Loucy (cell line): ENCODE results near the gene STK32C.

Source experiments
- H2AFZ ChIP-seq: fragments of 200-600 bp; sonication (generic); 2 replicates; pipeline ENCODE4 v1.6.0; 2016; ENCODE audit warnings: antibody characterized with exemption, mild to moderate bottlenecking, low read length, moderate library complexity
- H3F3A ChIP-seq: fragments of 200-600 bp; 2 replicates; pipeline ENCODE4 v1.6.0; 2016; ENCODE audit warnings: antibody characterized with exemption, low read depth, mild to moderate bottlenecking
- H3K27me3 ChIP-seq: fragments of 200-600 bp; sonication (generic); 2 replicates; pipeline ENCODE4 v1.6.1; 2014; ENCODE audit warnings: low read length, mild to moderate bottlenecking; ENCODE audit not compliant: insufficient read depth, poor library complexity, severe bottlenecking
- H3K36me3 ChIP-seq: fragments of 200-600 bp; sonication (generic); 2 replicates; pipeline ENCODE4 v1.6.1; 2016; ENCODE audit warnings: low read length; ENCODE audit not compliant: insufficient read depth
- H3K4me1 ChIP-seq: fragments of 200-600 bp; sonication (generic); 2 replicates; pipeline ENCODE4 v1.5.1; 2014; ENCODE audit warnings: low read length, mild to moderate bottlenecking; ENCODE audit not compliant: insufficient read depth, poor library complexity, severe bottlenecking
- H3K4me2 ChIP-seq: fragments of 200-600 bp; sonication (generic); 2 replicates; pipeline ENCODE4 v1.6.0; 2014; ENCODE audit warnings: antibody characterized with exemption, low read length, low read depth, mild to moderate bottlenecking; ENCODE audit not compliant: poor library complexity, severe bottlenecking
- H3K4me3 ChIP-seq: fragments of 200-600 bp; sonication (generic); 2 replicates; pipeline ENCODE4 v1.5.1; 2014; ENCODE audit warnings: low read length, mild to moderate bottlenecking, mixed read lengths; ENCODE audit not compliant: poor library complexity, severe bottlenecking
- H3K79me2 ChIP-seq: fragments of 200-600 bp; sonication (generic); 2 replicates; pipeline ENCODE4 v1.6.1; 2014; ENCODE audit warnings: low read length; ENCODE audit not compliant: insufficient read depth
- H3K9ac ChIP-seq: fragments of 200-600 bp; sonication (generic); 2 replicates; pipeline ENCODE4 v1.6.0; 2014; ENCODE audit warnings: mild to moderate bottlenecking, low read depth, low read length, moderate library complexity; ENCODE audit not compliant: poor library complexity, severe bottlenecking
- H3K9me2 ChIP-seq: fragments of 200-600 bp; sonication (generic); replicated peaks from 2 replicates; pipeline ENCODE4 v1.6.1; 2016; ENCODE audit warnings: low read depth, low read length, mixed read lengths
- H3K9me3 ChIP-seq: fragments of 200-600 bp; sonication (generic); 2 replicates; pipeline ENCODE4 v1.6.1; 2014; ENCODE audit warnings: mild to moderate bottlenecking, antibody characterized with exemption, low read length, low read depth; ENCODE audit not compliant: insufficient read depth
- H4K20me1 ChIP-seq: fragments of 200-600 bp; sonication (generic); 2 replicates; pipeline ENCODE4 v1.6.0; 2014; ENCODE audit warnings: antibody characterized with exemption, low read length, mild to moderate bottlenecking; ENCODE audit not compliant: insufficient read depth, poor library complexity, severe bottlenecking
- EZH2phosphoT487 ChIP-seq: fragments of 200-600 bp; IDR thresholded peaks from 2 replicates; pipeline ENCODE4 v1.6.1; 2018; ENCODE audit warnings: antibody characterized with exemption, mild to moderate bottlenecking, moderate library complexity, borderline replicate concordance
- TF ChIP-seq, protein P1 (sequence below): fragments of 200-600 bp; sonication (generic); conservative IDR thresholded peaks from 2 replicates; pipeline ENCODE4 v1.5.1; 2014; ENCODE audit warnings: mild to moderate bottlenecking, antibody characterized with exemption, low read length

The STK32C gene

DNA sequence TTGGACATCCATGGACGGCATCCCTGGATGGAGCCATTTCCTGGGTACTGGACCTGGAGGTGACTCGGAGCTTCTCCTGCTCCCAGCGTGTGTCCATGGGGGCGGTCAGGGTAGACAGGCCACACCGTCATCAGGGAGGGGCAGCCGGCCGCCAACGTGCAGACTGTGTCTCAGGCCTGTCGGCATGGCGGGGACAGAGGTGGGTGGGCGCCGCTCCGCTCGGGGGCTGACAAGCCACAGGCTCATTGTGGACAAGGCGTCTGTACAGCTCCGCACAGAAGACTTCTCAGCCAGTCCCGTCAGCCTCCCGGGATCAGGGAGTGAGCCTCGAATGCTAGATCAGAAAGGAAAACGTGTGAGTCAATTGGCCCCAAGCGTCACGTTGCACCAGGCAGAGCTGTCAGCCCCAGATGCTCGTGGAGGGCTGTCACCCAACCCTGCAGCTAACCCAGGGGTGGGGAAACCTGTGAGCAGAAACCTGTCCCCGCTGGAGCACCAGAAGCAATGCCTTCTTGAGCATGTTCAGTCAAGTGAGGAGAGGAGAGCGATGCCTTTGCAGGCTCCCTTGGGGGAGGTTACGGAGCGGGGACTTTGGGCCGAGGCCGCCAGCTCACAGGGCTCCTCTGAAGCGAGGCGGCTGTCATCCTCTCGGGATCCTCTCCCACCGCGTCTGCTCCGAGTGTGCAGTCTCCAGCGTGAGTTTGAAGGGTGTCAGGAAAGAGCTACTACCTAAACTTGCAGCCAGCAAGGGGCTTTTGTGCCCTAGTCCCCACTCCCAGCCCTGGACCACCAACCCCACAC lies 137.0 kb downstream of the STK32C start:
- H3K79me2 ChIP-seq: no peaks in the 10 kb centered on the region
- no peaks in the 10 kb centered on the region for H3K27me3 ChIP-seq
- no peak overlapping the region for H2AFZ ChIP-seq
- H3K4me2 ChIP-seq: no peak overlapping the region
- H3K9ac ChIP-seq: no peak overlapping the region
- no peak overlapping the region for H3K4me3 ChIP-seq
- no peaks in the 10 kb centered on the region for H3K4me1 ChIP-seq
- TF ChIP-seq, protein P1, sequence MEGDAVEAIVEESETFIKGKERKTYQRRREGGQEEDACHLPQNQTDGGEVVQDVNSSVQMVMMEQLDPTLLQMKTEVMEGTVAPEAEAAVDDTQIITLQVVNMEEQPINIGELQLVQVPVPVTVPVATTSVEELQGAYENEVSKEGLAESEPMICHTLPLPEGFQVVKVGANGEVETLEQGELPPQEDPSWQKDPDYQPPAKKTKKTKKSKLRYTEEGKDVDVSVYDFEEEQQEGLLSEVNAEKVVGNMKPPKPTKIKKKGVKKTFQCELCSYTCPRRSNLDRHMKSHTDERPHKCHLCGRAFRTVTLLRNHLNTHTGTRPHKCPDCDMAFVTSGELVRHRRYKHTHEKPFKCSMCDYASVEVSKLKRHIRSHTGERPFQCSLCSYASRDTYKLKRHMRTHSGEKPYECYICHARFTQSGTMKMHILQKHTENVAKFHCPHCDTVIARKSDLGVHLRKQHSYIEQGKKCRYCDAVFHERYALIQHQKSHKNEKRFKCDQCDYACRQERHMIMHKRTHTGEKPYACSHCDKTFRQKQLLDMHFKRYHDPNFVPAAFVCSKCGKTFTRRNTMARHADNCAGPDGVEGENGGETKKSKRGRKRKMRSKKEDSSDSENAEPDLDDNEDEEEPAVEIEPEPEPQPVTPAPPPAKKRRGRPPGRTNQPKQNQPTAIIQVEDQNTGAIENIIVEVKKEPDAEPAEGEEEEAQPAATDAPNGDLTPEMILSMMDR: no peak
- TF ChIP-seq EZH2phosphoT487: no peak
- H3F3A ChIP-seq: no peaks in the 10 kb centered on the region
- H4K20me1 ChIP-seq: no peaks in the 10 kb centered on the region
- H3K9me3 ChIP-seq: no peaks in the 10 kb centered on the region
- no peaks in the 10 kb centered on the region for H3K36me3 ChIP-seq
- no peaks in the 10 kb centered on the region for H3K9me2 ChIP-seq

- Histone ChIP-seq H3K9ac (no peak overlapping the region), H3K4me2 (no peak overlapping the region)
- no peak for TF ChIP-seq EZH2phosphoT487
- TF ChIP-seq, protein P1: no peak; the same call in 1 of the 2 replicates
Observed at GRCh38 chr10:132169766-132170560, 137.8 kb downstream of the STK32C start.

DNA sequence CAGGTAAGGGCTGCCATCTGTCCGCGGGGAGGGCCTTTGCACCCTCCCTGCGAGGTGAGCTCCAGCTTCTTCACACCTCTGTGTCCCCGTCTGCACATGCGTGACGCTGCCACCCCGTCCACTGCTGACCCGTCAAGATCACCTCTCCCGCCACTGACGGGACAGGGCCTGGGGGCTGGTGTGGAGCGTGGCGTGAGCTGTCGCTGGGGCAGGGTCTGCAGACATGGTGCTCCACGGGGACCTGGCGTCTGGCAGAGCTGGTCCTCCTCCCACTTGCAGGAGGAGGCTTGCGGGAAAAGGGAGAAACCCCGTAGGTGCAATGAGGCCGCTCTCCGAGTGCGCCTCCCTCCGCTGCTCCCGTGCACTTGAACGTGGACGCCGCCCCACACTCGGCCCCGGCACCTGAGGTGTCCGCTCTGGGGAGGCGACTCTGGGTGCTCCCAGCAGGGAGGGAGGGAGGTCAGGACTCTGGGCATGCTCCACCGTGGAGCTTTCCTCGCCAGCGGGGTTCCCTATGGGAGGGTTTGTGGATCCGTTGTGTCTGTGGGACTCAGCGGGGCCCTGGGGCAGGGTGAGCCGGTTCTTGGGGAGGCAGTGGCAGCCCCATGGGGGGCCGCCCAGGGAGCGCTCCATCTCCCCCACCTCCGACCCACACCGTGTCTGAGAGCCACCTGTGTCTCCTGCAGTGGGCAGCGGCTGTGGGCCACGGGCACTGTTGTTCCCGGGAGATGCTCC lies 138.6 kb downstream of the STK32C start:
- H4K20me1 ChIP-seq: no peaks in the 10 kb centered on the region
- H3K4me3 ChIP-seq: no peak overlapping the region
- H3K9me3 ChIP-seq: no peaks in the 10 kb centered on the region
- H3K4me1 ChIP-seq: no peaks in the 10 kb centered on the region
- TF ChIP-seq EZH2phosphoT487: no peak
- TF ChIP-seq, protein P1: no peak
- H3K9ac ChIP-seq: no peak overlapping the region
- no peaks in the 10 kb centered on the region for H3K36me3 ChIP-seq
- no peaks in the 10 kb centered on the region for H3F3A ChIP-seq
- no peaks in the 10 kb centered on the region for H3K9me2 ChIP-seq
- H3K27me3 ChIP-seq: no peaks in the 10 kb centered on the region
- H2AFZ ChIP-seq: no peak overlapping the region
- H3K79me2 ChIP-seq: no peaks in the 10 kb centered on the region
- no peak overlapping the region for H3K4me2 ChIP-seq

More at GRCh38 chr10:132169766-132170560, 137.8 kb downstream of the STK32C start:
- no peaks in the 10 kb centered on the region for H3K27me3 ChIP-seq
- H3K9me2 ChIP-seq: no peaks in the 10 kb centered on the region
- no peaks in the 10 kb centered on the region for H4K20me1 ChIP-seq
- no peaks in the 10 kb centered on the region for H3K9me3 ChIP-seq
- H3F3A ChIP-seq: no peaks in the 10 kb centered on the region
- no peak overlapping the region for H2AFZ ChIP-seq
- no peaks in the 10 kb centered on the region for H3K79me2 ChIP-seq
- H3K4me3 ChIP-seq: no peak overlapping the region
- no peaks in the 10 kb centered on the region for H3K36me3 ChIP-seq
- no peaks in the 10 kb centered on the region for H3K4me1 ChIP-seq
